GM19438 (cell line): ENCODE data around the gene MKRN2.

ENCODE experiments used
- ATAC-seq: cut with Tn5 transposase; IDR thresholded peaks from one replicate; pipeline ENCODE4 v1.9.1; 2021; ENCODE audit warnings: low read depth; ENCODE audit not compliant: unreplicated experiment

Gene MKRN2

DNA sequence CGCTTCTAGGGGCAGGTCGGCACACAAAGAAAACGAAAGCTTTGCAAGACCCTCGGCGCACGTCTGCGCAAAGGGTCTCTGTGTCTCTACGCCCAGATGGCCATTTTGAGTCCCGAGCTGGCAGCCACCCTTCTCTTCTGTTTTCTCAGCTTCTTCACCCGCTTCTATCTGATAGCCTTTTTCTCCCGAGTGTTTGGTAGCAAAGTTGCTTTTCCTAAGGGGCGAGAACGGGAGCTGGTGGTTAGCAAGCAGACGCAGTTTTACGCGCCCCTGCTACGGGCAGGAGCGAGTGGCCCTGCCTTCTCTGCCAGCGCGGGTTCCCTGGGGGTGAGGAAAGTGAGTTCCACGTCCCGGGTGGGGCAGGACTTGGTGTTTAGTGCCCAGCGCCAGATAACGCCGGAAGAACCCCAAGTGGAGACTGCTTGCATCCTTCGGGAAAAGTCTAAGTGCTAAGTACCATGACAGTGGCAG, 2.9 kb upstream of the MKRN2 start:
- no peak for ATAC-seq

DNA sequence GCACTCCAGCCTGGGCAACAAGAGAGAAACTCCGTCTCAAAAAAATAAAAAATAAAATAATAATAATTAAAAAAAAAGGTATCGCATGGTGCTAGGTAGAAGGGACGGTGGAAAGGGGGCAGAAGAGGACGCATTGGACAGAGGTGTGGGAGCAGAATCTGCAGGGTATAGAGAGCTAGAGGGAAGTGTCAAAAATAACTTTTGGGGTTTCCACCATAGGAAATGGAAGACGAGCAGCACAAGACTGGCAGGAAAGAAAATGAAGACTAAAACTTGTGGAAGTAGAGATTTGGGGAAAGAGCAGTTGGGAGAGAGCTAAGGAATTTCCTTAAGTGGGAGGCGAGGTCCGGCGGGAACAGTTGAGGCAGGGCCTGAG, 585 bp upstream of the MKRN2 start:
- no peak for ATAC-seq

DNA sequence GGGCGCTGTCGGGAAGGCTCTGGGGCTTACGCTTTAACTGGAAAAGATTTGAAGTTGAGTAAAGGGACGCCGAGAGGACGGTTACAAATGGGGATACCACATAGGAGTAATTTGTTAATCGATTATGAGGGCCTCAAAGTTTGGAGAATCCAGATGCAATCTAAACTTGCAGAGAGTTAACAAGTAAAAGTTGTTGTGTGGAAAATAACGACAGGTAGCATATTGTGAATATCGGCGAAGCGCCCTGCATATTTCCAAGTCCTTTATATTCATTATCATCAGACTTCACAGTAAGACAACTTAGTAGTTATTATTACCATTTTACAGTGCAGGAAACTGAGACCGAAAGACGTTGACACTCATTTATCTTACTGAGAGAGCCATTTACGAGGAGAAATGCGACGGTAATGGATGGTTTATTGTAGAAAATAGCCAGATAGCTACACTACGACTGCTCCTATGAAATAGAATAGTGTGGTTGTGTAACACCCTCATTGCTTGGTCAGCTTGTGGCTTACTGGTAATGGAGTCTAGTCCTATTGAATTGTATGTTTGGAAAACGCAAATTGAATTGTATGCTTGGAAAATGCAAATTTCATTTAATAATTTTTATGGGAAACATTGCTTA, 700 bp downstream of the MKRN2 start:
- no peak for ATAC-seq

DNA sequence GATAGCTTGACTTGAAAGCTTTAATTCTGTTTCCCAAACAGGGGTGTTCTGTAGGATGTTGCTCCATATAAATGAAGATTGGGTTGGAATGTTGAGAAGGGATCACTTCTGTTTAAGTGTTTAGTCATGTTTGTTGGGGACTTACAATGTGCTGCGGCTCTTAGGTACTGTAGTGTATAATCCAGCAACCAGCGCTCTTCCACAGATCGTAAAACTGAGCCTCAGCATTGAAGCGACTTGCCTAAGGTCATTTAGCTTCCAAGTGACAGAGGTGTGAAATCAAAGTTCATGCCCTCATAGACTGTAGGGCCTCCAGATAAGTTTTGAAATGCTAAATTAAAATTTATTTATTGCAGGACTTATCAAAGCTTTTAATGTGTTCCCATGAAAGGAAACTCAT, 1.8 kb downstream of the MKRN2 start:
- no peak for ATAC-seq

DNA sequence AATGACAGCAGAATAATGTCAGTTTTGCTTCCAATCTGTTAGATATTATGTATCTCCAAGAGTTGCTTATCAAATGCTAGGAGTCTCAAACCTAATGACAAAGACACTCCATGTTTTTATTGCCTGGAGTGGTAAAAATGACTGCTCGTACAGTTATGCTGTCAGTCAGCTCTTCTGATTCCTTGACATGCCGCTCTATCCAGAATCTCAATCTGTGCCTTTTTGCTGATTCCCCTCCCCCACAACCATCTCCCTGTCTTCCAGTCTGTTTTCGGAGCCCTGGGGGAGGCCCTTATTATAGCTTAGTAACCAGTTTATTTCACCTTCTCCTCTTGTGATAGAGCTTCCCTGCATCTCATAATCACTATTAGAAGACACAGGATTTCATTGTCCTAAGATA, 2.6 kb downstream of the MKRN2 start:
- no peak for ATAC-seq

DNA sequence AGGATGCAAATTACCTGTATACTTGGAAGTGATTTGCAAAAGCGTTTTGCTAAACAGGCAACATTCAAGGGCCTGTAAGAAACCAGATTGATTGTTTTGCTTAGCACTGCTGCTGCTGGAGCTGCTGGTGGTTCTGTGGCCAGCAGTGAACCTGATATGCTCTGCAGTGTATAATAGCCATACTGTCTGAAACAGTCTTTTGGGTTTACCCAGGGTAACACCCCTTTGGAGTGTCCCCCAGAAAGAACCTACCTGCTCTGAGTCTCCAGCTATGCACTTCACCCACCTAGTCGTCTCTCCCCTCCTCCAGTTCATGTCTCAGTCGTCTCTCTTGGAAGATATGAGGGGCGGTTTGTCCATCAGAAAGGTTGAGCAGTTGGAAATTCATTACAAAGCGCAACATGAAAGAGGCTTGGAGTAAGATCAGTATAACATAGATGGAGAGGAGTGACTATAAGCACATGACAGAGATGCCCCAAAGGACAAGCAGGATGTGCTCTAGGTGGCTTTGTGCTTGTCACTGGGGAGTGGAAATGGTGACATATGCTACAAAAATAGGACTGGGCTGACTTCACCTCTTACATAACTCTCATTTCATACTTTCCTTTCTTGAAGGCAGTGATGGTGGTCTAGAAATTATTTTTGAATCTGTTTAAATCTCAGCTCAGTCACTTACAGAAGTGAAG, 3.8 kb downstream of the MKRN2 start:
- no peak for ATAC-seq

DNA sequence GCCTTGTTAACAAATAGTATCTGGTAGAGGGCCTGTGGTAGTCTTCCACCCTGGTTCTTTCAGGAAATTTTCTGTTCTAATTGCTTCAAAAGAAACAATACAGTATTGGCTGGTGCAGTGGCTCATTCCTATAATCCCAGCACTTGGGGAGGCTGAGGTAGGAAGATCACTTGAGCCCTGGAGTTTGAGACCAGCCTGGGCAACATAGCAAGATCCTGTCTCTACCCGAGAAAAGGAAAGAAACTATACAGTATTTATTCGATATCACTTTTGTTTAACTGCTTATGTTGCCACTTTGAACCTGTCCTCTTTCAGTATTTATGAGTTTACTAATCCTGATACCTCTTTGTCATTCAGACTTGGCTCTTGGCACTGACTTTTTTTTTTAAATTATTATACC, 4.5 kb downstream of the MKRN2 start:
- ATAC-seq, result no peak

DNA sequence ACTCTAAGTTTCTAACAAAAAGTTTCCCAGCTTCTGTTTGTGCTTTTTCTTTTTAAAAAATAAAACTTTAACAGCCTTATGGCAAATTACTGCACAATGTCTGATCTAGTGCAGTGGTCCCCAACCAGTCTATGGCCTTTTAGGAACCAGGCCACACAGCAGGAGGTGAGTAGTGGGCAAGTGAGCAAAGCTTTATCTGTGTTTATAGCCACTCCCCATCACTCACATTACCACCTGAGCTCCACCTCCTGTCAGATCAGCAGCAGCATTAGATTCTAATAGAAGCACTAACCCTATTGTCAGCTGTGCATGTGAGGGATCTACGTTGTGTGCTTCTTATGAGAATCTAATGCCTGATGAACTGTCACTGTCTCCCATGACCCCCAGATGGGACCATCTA, 5.6 kb downstream of the MKRN2 start:
- ATAC-seq, result no peak

DNA sequence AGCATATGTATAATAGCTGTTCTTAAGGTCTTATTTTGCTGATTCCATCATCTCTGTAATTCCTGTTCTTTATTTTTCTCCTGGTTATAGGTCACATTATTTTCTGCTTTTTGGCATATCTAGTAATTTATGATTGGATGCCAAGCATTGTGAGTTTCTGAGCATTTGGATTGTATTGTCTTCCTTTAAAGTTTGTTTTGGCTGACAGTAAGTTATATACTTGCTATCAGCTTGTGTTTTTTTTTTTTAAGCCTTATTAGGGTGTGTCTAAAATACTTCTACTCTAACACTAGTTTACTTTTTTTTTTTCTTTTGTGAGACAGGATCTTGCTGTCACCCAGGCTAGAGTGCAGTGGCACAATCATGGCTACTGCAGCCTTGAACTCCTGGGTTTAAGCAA, 10.1 kb downstream of the MKRN2 start:
- no peak for ATAC-seq

DNA sequence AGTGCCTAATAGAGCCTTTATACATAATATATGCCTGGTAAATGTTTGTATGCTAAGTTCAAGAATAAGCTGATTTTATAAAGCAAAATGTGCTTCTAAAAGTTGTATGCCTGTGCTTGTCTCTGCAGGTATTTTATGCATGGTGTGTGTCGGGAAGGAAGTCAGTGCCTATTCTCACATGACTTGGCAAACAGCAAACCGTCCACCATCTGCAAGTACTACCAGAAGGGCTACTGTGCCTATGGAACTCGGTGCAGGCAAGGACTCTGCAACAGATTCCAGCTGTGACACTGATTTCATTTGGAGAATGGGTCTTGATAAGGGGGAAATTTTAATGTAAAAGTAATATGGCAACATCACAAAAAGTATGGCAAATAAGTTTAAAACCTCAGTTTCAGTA, 11.9 kb downstream of the MKRN2 start:
- no peak for ATAC-seq

DNA sequence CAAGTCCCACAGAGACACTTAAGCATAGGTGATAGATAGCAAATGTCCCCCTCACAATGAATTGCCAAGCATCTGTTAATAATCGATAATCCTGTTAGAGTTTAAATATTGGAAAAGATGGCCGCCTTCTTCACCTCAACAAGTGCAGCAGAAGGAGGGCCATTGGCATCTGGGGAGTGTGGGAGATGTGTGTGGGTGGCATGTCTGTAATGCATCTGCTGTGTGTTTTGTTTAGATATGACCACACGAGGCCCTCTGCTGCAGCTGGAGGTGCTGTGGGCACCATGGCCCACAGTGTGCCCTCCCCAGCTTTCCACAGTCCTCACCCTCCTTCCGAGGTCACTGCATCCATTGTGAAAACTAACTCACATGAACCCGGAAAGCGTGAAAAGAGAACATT, 12.9 kb downstream of the MKRN2 start:
- ATAC-seq, result no peak

DNA sequence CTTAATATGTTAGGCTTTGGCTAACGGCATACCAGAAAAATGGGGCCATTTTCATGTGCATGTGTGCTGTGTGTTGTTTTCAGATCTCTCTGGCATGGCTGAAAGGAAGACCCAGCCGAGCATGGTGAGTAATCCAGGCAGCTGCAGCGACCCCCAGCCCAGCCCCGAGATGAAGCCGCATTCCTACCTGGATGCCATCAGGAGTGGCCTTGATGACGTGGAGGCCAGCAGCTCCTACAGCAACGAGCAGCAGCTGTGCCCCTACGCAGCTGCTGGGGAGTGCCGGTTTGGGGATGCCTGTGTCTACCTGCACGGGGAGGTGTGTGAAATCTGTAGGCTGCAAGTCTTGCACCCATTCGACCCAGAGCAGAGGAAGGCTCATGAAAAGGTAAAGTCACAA, 15.1 kb downstream of the MKRN2 start:
- no peak for ATAC-seq

DNA sequence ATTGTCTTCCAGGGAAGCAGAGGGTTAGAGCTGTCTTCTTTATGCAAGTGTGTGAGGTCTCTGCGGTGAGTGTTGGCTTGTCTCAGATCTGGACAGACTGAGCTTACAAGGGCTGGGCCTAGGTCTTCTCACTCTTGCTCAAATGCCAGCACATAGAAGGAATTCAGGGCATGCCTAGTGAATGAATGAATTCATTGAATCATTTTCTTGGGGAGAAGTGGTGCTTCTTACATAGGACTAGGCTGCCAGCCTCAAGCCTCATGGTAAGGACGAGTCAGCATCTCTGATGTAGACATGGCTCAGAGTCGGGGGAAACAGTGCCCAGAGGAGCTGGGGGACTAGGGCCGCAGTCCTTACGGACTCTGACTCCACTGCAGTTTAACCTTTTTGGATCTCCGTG, 17.2 kb downstream of the MKRN2 start:
- ATAC-seq, result no peak

DNA sequence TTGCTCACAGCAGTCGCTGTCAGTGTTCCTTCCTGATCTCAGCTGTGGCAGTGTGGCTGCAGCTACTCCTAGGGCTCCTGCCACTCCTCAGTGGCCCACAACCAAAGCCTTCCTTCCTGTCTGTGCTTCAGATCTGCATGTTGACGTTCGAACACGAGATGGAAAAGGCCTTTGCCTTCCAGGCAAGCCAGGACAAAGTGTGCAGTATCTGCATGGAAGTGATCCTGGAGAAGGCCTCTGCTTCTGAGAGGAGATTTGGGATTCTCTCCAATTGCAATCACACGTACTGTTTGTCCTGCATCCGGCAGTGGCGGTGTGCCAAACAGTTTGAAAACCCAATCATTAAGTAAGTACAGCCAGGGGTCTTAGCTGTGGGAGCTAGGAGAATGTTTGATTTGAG, 17.8 kb downstream of the MKRN2 start:
- ATAC-seq, result no peak

DNA sequence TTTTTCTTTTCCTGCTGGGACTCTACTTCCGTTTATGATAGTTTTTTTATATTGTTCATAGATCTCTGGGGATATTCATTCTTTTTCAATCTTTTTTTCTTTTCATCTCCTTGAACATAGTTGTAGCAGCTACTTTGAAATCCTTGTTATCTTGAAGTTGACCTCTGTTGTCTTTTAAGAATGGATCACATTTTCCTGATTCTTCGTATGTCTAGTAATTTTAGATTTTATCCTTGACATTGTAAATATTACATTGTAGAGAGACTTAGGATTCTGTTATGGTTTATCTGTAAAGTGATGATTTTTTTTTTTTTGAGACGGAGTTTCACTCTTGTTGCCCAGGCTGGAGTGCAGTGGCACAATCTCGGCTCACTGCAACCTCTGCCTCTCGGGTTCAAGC, 20.5 kb downstream of the MKRN2 start:
- ATAC-seq, result no peak

DNA sequence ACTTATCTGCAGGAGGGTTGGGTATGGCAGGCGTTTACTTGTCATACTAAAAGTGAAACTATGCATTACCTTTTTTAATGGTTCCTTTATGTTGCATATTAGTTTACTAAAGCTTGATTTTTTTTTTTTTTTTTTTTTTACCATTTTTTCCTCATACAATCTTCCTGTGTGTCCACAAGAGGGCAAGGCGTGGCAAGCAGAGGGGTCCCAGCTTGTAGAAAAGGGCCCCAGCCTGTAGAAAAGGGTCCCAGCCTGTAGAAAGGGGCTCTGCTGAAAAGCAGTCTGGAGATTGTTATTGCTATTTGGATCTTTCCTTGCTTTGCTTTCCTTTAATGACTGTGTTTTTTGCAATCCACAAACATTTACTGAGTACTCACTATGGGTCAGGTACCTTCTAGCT, 21.9 kb downstream of the MKRN2 start:
- no peak for ATAC-seq

DNA sequence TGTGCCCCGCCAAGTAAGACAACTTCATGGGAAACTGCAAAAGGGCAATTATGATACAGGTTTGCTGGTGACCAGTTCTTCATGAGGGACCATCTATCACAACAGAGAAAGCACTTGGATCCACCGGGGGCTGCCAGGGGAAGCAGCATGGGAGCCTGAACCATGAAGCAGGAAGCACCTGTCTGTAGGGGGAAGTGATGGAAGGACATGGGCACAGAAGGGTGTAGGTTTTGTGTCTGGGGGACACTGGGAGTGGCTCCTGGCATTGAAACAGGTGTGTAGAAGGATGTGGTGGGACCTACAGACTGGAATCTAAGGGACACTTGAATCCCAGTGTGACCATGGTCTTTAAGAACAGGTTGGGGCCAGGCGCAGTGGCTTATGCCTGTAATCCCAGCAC, 22.6 kb downstream of the MKRN2 start:
- no peak for ATAC-seq

DNA sequence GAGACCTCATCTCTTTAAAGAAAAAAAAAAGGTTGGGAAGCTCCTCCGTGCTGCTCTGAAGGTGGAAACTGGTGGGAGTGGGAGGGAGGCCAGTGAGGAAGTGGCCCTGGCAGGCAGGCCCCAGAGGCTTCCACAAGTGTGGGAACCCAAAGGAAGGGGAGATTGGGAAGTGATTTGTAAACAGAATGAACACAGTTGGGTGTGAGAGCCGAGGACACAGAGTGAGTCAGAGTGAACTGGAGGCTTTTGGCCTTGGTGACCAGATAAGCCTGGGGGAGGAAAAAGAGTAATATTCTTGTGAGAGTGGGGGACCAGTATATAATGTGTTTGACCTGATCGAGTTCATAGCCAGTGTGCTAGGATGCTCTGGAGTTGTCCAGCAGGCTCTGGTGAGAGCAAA, 23.0 kb downstream of the MKRN2 start:
- ATAC-seq, result no peak

DNA sequence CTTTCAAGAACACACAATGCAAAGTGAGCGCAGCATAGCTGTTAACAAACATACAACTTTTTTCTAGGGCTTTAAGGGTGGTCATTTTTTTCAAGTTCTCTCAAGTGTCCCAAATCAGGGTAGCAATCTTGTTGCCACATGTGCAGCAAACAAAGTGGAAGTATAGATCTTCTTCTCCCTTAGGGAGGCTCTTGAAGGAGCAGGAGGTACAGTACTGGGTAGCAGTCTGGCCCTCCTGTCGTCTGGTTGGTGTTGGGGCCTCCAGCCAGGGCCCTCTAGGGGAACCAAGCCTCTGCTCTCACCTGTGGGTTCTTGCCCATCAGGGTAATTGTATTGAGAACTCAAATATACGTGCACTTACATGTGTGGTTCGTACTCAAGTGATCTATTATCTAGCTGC, 25.8 kb downstream of the MKRN2 start:
- no peak for ATAC-seq

DNA sequence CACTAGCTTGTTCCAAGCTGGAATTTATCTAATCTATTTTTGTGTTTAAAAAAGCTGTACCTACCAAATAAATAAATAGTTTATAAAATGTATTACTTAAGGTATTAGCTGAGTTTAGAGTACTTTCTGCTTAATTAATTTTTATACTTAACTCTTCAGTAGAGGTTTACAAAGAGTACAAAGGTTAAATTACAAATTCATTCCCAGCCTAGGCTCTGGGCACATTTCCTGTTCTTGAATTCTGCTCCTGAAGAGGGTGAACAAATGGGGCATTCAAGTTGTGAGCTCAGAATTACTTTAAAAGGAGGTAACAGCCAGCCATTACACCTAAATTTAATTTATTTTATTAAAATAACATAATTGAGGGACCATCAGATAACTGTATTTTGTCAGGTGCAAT, 26.4 kb downstream of the MKRN2 start:
- no peak for ATAC-seq

DNA sequence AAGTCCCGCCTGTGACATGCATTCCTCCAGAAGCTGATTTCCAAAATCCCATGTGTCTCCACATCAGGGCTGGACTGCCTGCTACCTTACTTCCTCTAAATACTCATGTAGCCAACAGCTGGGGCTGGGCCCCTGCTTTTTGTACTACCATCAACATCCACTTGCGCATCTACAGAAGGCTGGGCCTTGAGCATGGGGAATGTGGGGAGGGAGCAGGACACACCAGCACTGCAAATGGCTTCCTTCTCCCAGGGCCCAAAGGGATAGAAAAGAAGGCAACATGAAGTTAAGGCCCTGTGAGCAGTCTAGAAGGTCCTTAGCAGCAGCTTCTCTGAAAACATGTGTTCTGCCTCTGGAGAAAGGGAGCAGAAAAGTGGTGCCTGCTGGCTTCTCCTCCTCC, 27.2 kb downstream of the MKRN2 start:
- ATAC-seq, result no peak

DNA sequence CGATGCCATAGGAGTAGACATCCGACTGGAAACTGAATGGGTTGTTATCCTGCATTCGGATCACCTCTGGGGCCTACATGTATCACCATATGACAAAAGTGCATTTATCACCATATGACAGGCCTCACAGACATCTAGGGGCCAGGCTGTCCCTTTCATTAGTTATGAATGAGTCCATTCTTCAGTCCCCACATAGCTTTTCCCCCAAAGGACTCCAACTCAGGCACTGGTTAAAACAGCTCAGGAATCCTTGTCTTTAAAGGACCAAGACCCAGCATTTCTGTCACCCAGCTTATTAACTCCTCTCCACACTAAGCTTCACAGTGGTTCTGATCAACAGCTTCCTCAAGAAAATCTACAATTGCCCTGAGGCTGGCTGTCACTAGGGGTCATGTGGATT, 28.3 kb downstream of the MKRN2 start:
- no peak for ATAC-seq

DNA sequence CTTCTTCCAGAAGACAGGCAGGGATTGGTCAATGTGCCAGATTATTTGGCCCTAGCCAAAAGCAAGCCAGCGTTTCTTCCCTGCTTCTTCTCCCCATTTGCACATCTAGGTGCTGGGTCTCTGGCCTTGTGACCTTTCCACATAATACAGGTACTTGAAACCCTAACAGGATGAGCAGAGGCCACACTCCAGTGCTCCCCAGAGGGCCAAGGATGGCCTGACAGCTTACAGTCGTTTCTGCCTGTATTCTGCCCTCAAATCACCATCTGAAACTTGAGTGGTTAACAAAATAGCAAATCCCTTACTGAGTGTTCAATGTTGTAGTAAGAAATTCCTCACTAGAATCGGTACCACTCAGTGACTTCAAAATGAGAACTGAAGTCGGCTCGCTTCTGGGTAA, 29.1 kb downstream of the MKRN2 start:
- ATAC-seq, result peak; percentile 61
